ENCODE data around the gene TYK2.
A peak's percentile ranks its signal among the peaks of the same experiment; 100 is the strongest.

The TYK2 gene

DNA sequence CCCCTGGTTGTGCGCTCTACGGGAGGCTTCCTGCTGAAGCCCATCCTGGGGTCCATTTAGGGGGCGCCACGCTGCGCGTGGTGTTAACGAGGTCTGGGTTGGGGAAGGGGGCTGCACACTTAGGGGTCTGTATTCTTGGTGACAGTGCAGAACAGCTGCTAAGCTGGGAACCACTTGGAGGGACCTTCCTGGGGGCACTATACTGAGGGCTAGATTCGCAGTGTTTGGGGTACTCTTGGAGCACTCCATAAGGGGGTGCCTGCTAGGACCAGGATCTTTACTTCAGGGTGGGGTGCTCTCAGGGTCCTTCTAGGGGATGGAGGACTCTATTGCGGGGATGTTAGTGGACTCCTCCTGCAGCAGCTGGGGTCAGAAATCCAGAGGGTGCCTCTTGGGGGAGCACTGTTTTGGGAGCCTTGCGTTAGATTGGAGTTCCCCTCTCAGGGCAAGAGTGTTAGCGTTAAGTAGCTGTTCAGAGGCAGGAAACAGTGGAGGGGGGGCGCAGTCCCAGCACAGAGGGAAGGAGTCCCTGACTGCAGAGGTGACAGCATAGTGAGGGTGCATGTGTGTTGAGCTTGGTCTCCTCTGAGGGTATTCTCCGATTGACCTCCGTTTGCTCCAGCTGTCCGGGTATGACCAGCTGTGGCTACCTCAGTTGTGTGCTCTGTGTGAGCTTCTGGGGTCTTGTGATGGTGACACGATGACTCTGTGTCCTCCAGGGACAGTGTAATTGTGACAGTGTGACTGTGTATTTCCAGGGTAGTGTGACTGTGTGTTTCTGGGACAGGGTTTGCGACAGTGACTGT, 41.1 kb upstream of the TYK2 start:
- TF ChIP-seq, protein P1, sequence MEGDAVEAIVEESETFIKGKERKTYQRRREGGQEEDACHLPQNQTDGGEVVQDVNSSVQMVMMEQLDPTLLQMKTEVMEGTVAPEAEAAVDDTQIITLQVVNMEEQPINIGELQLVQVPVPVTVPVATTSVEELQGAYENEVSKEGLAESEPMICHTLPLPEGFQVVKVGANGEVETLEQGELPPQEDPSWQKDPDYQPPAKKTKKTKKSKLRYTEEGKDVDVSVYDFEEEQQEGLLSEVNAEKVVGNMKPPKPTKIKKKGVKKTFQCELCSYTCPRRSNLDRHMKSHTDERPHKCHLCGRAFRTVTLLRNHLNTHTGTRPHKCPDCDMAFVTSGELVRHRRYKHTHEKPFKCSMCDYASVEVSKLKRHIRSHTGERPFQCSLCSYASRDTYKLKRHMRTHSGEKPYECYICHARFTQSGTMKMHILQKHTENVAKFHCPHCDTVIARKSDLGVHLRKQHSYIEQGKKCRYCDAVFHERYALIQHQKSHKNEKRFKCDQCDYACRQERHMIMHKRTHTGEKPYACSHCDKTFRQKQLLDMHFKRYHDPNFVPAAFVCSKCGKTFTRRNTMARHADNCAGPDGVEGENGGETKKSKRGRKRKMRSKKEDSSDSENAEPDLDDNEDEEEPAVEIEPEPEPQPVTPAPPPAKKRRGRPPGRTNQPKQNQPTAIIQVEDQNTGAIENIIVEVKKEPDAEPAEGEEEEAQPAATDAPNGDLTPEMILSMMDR (IDR thresholded peaks at IDR 0.05; ENCODE audit: low read depth, low read length, missing control alignments), result no peak
- H3K4me3 ChIP-seq (ENCODE audit: low read depth, low read length), result peak overlapping the region; percentile 56
- DNase-seq (ENCODE audit: low read depth), result no peak

DNA sequence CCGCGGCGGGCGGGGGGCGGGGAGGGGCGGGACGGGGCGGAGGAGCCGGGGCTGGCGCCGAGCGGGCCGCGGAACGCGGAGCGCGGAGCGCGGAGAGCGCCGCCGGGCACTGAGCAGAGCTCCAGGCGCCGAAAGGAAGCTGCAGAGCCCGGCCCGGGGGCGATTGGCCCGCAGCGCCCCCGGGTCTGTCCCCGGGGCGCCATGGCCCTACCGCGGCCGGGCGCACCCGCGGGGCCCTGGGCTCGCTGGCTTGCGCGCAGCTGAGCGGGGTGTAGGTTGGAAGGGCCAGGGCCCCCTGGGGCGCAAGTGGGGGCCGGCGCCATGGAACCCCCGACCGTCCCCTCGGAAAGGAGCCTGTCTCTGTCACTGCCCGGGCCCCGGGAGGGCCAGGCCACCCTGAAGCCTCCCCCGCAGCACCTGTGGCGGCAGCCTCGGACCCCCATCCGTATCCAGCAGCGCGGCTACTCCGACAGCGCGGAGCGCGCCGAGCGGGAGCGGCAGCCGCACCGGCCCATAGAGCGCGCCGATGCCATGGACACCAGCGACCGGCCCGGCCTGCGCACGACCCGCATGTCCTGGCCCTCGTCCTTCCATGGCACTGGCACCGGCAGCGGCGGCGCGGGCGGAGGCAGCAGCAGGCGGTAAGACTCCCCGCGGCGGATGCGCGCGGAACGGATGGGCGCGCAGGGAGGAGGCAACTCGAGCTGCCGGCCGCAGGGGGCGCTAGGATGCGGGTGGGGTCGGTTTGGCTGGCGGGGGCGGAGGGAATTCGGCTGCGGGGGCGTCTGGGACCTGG, 40.3 kb upstream of the TYK2 start, which contains the start of gene PDE4A:
PDE4A (plus strand) TSS at position 95 of the 796 bp plus-strand sequence; CDS start at position 322, 227 bp downstream.
- TF ChIP-seq, protein P1 (IDR thresholded peaks at IDR 0.05; ENCODE audit: low read depth, low read length, missing control alignments), result peak; percentile 62
- DNase-seq (ENCODE audit: low read depth), result no peak
- H3K4me3 ChIP-seq (ENCODE audit: low read depth, low read length), result peak within 1 kb of the TSS; percentile 56

DNA sequence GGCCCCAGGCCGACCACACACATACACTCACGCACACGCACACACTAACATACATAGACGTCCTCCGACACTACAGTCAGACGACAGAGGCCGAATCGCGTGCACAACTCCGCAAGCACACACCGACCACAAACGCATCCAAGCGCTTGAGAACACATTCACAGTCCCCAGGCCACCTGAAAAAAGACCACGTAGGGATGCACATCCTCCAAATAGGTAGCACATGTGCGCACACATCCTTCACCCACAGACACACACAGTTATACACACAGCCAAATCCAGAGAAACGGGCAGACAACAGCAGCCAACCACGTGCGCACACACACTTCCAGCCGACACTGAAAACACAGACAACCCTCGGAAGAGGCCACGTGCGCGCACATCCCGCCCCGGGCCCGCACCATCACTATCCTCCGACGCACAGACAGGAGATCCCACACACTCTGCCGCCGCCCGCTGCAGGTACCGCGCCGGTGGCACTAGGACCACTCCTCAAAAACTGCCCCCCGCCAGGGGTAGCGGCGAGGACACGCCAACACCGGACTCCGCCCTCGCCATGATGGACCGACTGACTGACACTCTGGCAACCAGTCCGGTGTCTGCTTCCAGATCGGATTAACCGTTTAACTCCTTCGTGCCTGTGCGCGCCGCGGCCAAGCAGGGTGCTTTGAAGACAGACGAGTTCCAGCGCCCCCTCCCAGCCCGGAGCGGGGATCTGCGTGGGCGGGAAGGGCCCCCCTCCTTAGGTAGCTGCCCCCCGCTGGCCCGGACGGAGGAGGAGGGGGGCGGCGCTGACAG, 39.5 kb upstream of the TYK2 start:
- H3K4me3 ChIP-seq (ENCODE audit: low read depth, low read length), result peak overlapping the region; percentile 56
- no peak for DNase-seq (ENCODE audit: low read depth)
- TF ChIP-seq, protein P1 (IDR thresholded peaks at IDR 0.05; ENCODE audit: low read depth, low read length, missing control alignments), result no peak

DNA sequence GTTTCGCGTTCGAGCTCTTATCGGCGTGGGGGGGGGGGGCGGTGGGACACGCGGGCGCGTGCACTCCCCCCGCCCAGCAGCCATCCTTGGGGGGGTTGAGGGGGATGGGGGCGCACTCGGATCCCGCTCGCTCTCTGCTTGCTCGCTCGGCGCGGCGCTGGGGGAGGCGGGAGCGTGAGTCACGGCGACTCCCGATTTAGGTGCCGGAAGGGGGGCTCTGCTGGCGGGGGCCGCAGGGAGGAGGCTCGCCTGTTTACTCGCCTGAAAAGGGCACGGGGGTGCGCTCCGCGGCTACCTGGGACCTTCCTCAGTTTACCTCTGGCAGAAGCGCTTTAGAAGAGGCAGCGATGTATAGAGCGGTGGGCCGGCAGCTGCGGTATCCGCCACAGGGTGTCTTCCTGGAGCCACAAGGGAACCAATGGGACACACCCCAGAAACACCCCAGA, 38.9 kb upstream of the TYK2 start:
- TF ChIP-seq, protein P1 (IDR thresholded peaks at IDR 0.05; ENCODE audit: low read depth, low read length, missing control alignments), result no peak
- DNase-seq (ENCODE audit: low read depth), result no peak
- H3K4me3 ChIP-seq (ENCODE audit: low read depth, low read length), result peak overlapping the region; percentile 56

DNA sequence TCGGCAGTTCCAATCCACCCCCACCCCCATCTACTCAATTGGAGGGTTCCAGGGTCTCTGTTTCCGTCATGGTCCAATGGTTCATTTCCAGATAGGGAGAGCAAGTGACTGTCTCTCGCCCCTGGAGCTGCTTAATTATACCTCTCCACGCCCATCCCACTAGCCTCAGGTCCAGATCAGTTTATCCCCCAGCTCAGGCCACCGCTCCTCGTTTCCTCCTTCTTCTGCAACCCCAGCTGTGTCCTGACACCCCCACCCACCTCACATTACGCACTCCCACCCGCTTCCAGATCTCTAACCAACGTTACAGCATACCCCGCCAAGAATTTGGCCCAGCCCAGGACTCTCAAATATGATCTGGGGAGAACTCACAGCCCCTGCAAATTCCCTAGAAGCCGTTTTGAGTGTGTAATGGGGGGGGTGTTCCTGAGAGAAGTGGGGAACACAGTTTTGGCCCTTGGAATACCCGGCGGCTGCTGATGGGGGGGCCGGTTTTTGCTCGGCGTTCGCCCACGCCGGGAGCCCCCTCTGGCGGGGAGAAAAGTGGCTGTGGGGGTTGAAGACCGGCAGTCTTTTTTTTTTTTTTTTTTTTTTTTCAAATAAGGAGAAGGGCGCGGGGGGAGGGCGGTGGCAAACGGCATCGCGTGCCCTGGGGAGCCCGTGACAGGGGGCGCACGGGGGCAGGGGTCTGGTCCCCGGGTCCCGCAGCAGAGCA, 38.3 kb upstream of the TYK2 start:
- H3K4me3 ChIP-seq (ENCODE audit: low read depth, low read length), result peak overlapping the region; percentile 56
- TF ChIP-seq, protein P1 (IDR thresholded peaks at IDR 0.05; ENCODE audit: low read depth, low read length, missing control alignments), result no peak
- no peak for DNase-seq (ENCODE audit: low read depth)

DNA sequence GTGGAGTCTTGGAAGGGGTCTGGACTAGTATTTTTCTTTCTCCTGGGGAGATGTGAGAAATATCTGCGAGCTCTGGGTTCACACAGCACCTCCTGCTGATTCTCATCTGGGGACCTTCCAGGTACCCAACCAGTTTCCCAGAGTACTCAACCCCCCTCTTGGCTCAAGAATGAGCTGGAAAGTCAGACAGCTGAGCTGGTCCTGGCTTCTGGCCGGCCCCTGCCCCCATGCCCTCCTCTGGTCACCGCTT, 37.8 kb upstream of the TYK2 start:
- TF ChIP-seq, protein P1 (IDR thresholded peaks at IDR 0.05; ENCODE audit: low read depth, low read length, missing control alignments), result no peak
- H3K4me3 ChIP-seq (ENCODE audit: low read depth, low read length), result no peak overlapping the region
- DNase-seq (ENCODE audit: low read depth), result no peak

Measured in GM12864 (cell line).